Retina (tissue), 1 donor: Measurements from ENCODE around the gene TLE7.
A peak's percentile ranks its signal among the peaks of the same experiment; 100 is the strongest.

Experiments used
- DNase-seq: peaks from one replicate; pipeline ENCODE4 v3.0.0-alpha.2; 2016

Gene TLE7

GRCh38 chr16:71410146-71410545 lies 31.7 kb downstream of the TLE7 start:
- no peak for DNase-seq

GRCh38 chr16:71409011-71409775 lies 32.7 kb downstream of the TLE7 start:
- no peak for DNase-seq

- no peak for DNase-seq
These were observed 33.3 kb downstream of the TLE7 start for GRCh38 chr16:71408536-71408935.

- no peak for DNase-seq
These were observed 34.1 kb downstream of the TLE7 start for GRCh38 chr16:71407731-71408130.

- DNase-seq: no peak
These were observed 35.1 kb downstream of the TLE7 start for GRCh38 chr16:71406724-71407123.

DNA sequence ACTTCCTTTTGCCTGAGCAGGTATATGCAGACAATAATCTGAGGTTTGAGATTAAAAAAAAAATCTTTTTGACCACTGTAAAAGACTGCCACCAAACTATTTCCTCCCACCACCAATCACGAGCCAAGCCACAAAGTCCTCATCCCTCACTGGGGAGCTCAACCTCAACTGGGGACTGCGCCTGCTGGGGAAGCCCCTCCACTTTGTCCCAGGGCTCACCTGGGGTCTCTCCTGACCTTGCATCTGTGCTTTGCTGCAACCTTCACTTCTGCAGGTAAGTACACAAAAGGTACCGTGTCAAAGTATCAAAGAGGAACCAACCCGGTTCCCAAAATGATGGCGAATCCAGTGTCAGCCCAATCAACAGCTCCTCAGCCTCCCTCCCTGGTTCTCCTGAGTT lies 35.5 kb downstream of the TLE7 start:
- DNase-seq: no peak

DNA sequence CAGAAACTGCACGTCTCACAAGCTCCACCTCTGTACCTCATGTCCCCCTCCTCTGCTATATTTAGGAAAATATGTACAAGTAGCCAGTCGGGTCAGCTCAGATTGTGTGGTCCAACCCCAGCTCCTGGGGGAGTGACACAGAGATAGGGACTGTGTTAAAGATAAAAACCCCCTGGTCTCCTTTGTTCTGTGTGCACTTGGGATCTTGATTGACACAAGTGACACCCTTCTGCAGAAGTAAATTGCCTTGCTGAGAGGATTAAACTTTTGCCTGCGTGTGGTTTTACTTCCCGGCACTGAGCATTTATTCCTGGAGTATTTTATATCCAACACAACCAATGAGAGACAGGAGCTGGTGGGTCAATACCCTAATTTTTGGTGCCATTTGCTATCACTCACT lies 37.5 kb downstream of the TLE7 start:
- no peak for DNase-seq

- no peak for DNase-seq
These were observed 39.2 kb downstream of the TLE7 start for GRCh38 chr16:71402674-71403073.

DNA sequence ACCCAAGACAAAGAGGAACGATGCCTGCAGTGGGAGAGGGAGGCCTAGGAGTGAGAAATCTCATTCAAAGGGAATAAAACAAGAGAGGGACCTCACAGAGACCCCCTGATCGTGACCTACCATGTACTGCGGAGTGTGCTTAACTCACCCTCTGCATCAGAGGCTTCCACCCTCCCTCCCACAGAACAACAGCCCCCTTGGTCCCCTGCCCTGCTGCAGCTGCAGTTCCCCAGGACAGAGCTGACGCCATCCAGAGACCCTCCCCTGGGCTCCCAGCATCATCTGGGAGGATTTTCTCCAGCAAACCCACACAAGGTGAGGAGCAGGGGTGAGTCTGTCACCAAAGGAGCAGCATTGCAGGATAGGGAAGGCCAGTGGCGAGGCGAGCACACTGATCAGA lies 39.8 kb downstream of the TLE7 start:
- DNase-seq: no peak

DNA sequence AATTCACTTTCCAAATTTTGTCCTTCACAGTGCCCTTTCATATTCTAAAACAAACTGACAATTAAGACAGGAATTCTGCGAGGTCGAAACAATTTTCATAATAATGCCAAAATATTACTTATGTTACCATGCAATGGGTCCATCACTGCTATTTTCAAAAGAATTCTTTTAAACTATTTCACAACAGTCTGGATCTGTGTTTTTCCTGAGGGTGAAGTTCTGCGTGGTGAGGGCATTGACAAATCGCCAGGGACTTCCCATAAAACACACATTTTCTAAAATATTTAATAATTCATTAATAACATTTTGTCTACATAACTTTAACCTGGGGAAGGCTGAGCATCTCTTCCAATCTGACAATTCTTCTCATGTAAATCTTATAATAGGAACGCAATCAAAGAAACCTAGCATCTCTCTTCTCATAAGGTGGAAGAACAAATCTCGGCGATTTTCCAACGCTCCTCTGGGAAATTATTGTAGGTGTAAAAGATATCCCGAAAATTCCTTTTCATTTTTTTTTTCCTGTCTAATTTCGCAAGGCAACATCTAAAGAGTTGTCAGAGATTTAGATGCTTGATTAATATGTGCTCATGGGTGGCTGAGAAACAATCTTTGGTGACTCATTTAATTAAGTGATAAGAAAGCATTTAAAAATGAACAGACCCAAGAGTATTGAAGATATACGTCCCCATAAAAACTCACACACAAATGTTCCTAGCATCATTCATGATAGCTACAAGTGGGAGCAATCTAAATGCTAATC lies 41.9 kb downstream of the TLE7 start:
- no peak for DNase-seq

GRCh38 chr16:71396594-71396993 lies 45.3 kb downstream of the TLE7 start:
- no peak for DNase-seq

- DNase-seq: no peak
These were observed 52.5 kb downstream of the TLE7 start for GRCh38 chr16:71389330-71389729.

GRCh38 chr16:71387045-71387871 lies 54.6 kb downstream of the TLE7 start:
- DNase-seq: no peak

GRCh38 chr16:71384073-71384724 lies 57.7 kb downstream of the TLE7 start:
- no peak for DNase-seq

- DNase-seq: peak; percentile 70
These were observed 58.6 kb downstream of the TLE7 start for GRCh38 chr16:71383054-71383773.

- no peak for DNase-seq
These were observed 61.0 kb downstream of the TLE7 start for GRCh38 chr16:71380831-71381230.
